ENCODE results near the gene NSG2.

NSG2 gene

GRCh38 chr5:174057206-174057605 is 11.7 kb downstream of the NSG2 start:
- H4K20me1 ChIP-seq (ENCODE audit: low read depth, low read length), result no peaks in the 10 kb centered on the region
- H3K9me2 ChIP-seq (replicated peaks; ENCODE audit: insufficient read depth, low read length), result no peaks in the 10 kb centered on the region
- H3K79me2 ChIP-seq (ENCODE audit: insufficient read depth, low read length), result no peaks in the 10 kb centered on the region
- no peak overlapping the region for H3K27ac ChIP-seq (ENCODE audit: low read depth, low read length)
- no peak for TF ChIP-seq EZH2phosphoT487 (conservative IDR thresholded peaks at IDR 0.05; ENCODE audit: low read length)
- TF ChIP-seq CTCF (IDR thresholded peaks at IDR 0.05; ENCODE audit: insufficient read depth, low read length, poor library complexity, severe bottlenecking), result no peak
- H3K9me3 ChIP-seq (ENCODE audit: insufficient read depth, low read length), result no peaks in the 10 kb centered on the region
- H3F3A ChIP-seq (ENCODE audit: insufficient read depth), result no peaks in the 10 kb centered on the region
- no peak overlapping the region for H2AFZ ChIP-seq (ENCODE audit: low read depth, low read length, severe bottlenecking)
- H3K4me3 ChIP-seq (ENCODE audit: insufficient read depth, low read length, poor library complexity, severe bottlenecking), result no peak overlapping the region
- H3K4me2 ChIP-seq (ENCODE audit: low read depth, low read length, poor library complexity, severe bottlenecking), result no peak overlapping the region
- H3K27me3 ChIP-seq (ENCODE audit: low read length), result no peaks in the 10 kb centered on the region
- H3K36me3 ChIP-seq (ENCODE audit: low read length), result no peaks in the 10 kb centered on the region
- H3K9ac ChIP-seq (ENCODE audit: low read length), result no peak overlapping the region

- no peaks in the 10 kb centered on the region for H4K20me1 ChIP-seq (ENCODE audit: low read depth, low read length)
- H3K79me2 ChIP-seq (ENCODE audit: insufficient read depth, low read length), result no peaks in the 10 kb centered on the region
- H2AFZ ChIP-seq (ENCODE audit: low read depth, low read length, severe bottlenecking), result no peak overlapping the region
- no peak overlapping the region for H3K4me3 ChIP-seq (ENCODE audit: insufficient read depth, low read length, poor library complexity, severe bottlenecking)
- no peaks in the 10 kb centered on the region for H3K27me3 ChIP-seq (ENCODE audit: low read length)
- no peak overlapping the region for H3K27ac ChIP-seq (ENCODE audit: low read depth, low read length)
- H3F3A ChIP-seq (ENCODE audit: insufficient read depth), result no peaks in the 10 kb centered on the region
- no peak overlapping the region for H3K9ac ChIP-seq (ENCODE audit: low read length)
- H3K36me3 ChIP-seq (ENCODE audit: low read length), result no peaks in the 10 kb centered on the region
- no peaks in the 10 kb centered on the region for H3K9me2 ChIP-seq (replicated peaks; ENCODE audit: insufficient read depth, low read length)
- H3K9me3 ChIP-seq (ENCODE audit: insufficient read depth, low read length), result no peaks in the 10 kb centered on the region
- H3K4me2 ChIP-seq (ENCODE audit: low read depth, low read length, poor library complexity, severe bottlenecking), result no peak overlapping the region
- no peak for TF ChIP-seq CTCF (IDR thresholded peaks at IDR 0.05; ENCODE audit: insufficient read depth, low read length, poor library complexity, severe bottlenecking)
- no peak for TF ChIP-seq EZH2phosphoT487 (conservative IDR thresholded peaks at IDR 0.05; ENCODE audit: low read length)
Observed at GRCh38 chr5:174058433-174059122, 13.1 kb downstream of the NSG2 start.

- Histone ChIP-seq H3K9me2 (replicated peaks; ENCODE audit: insufficient read depth, low read length) (no peaks in the 10 kb centered on the region), H3K36me3 (ENCODE audit: low read length) (no peaks in the 10 kb centered on the region), H3K4me3 (ENCODE audit: insufficient read depth, low read length, poor library complexity, severe bottlenecking) (no peak overlapping the region), H3F3A (ENCODE audit: insufficient read depth) (no peaks in the 10 kb centered on the region), H4K20me1 (ENCODE audit: low read depth, low read length) (no peaks in the 10 kb centered on the region), H3K27ac (ENCODE audit: low read depth, low read length) (no peak overlapping the region), H3K4me2 (ENCODE audit: low read depth, low read length, poor library complexity, severe bottlenecking) (no peak overlapping the region), H3K9me3 (ENCODE audit: insufficient read depth, low read length) (no peaks in the 10 kb centered on the region), H3K27me3 (ENCODE audit: low read length) (no peaks in the 10 kb centered on the region), H3K9ac (ENCODE audit: low read length) (no peak overlapping the region), H2AFZ (ENCODE audit: low read depth, low read length, severe bottlenecking) (no peak overlapping the region), H3K79me2 (ENCODE audit: insufficient read depth, low read length) (no peaks in the 10 kb centered on the region)
- no peak for TF ChIP-seq EZH2phosphoT487 (conservative IDR thresholded peaks at IDR 0.05; ENCODE audit: low read length)
- no peak for TF ChIP-seq CTCF (IDR thresholded peaks at IDR 0.05; ENCODE audit: insufficient read depth, low read length, poor library complexity, severe bottlenecking)
Observed at GRCh38 chr5:174059247-174059646, 13.7 kb downstream of the NSG2 start.

All from SU-DHL-6 (cell line).